ENCODE results near the gene VRTN.
"Not testable (repeated sequence)": the region's sequence is repeated elsewhere in the genome, so short reads cannot be mapped to it uniquely, and the experiment has no call there.

- TF ChIP-seq POLR2A, CTCF, EP300 (IDR thresholded peaks at IDR 0.05): not testable (repeated sequence)
Measured at GRCh38 chr14:74390505-74390904, 42.2 kb downstream of the VRTN start.

Measured in ovary (tissue), 3 donors.